ENCODE results near the gene HTT.

DNA sequence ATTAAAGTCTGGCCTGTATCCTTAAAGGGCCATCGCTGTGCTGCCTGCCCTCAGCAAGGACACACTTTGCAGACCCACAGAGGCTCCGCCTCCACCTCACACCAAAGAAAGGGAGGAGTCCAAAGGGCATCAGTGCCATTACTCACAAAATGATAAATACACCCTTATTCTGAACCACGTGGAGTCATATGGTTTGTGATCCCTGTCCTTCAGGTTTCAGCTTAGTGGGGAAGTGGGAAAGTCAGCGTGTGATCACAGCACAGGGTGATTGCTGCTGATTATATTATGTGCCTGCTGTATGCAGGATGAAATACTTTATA lies 138.6 kb downstream of the HTT start:
- TF ChIP-seq, protein P1, sequence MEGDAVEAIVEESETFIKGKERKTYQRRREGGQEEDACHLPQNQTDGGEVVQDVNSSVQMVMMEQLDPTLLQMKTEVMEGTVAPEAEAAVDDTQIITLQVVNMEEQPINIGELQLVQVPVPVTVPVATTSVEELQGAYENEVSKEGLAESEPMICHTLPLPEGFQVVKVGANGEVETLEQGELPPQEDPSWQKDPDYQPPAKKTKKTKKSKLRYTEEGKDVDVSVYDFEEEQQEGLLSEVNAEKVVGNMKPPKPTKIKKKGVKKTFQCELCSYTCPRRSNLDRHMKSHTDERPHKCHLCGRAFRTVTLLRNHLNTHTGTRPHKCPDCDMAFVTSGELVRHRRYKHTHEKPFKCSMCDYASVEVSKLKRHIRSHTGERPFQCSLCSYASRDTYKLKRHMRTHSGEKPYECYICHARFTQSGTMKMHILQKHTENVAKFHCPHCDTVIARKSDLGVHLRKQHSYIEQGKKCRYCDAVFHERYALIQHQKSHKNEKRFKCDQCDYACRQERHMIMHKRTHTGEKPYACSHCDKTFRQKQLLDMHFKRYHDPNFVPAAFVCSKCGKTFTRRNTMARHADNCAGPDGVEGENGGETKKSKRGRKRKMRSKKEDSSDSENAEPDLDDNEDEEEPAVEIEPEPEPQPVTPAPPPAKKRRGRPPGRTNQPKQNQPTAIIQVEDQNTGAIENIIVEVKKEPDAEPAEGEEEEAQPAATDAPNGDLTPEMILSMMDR (IDR thresholded peaks at IDR 0.05): no peak
- TF ChIP-seq REST (IDR thresholded peaks at IDR 0.05) (no peak), POLR2A (IDR thresholded peaks at IDR 0.05; ENCODE audit: low read length) (no peak), JUNB (IDR thresholded peaks at IDR 0.05) (no peak), SREBF2 (IDR thresholded peaks at IDR 0.05) (no peak), GATA3 (IDR thresholded peaks at IDR 0.05; ENCODE audit: borderline replicate concordance) (no peak), JUN (IDR thresholded peaks at IDR 0.05) (no peak), EP300 (IDR thresholded peaks at IDR 0.05) (no peak), ZNF302 (CRISPR knock-in tag; IDR thresholded peaks at IDR 0.05) (no peak), RAD21 (conservative IDR thresholded peaks at IDR 0.05 in 1 of 2, IDR thresholded peaks at IDR 0.05 in 1 of 2) (no peak), EHMT2 (IDR thresholded peaks at IDR 0.05; ENCODE audit: low read depth) (no peak), SMC3 (IDR thresholded peaks at IDR 0.05) (no peak)
- TF ChIP-seq, protein P2, sequence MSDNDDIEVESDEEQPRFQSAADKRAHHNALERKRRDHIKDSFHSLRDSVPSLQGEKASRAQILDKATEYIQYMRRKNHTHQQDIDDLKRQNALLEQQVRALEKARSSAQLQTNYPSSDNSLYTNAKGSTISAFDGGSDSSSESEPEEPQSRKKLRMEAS (IDR thresholded peaks at IDR 0.05): no peak
